Right lobe of liver (tissue), 6 donors: ENCODE results near the gene SMG1. TPM values are rescaled to one million over a fixed set of nuclear protein-coding genes. Genes with fewer than 3 reads are reported as not detected.

ENCODE experiments used
- ATAC-seq, 4 donors: fragments of 200-7000 bp; cut with Tn5 transposase; one replicate each; pipeline ENCODE4 v1.9.1; 2020; ENCODE audit warnings: mild to moderate bottlenecking in 4 of 4, moderate library complexity in 4 of 4
- DNase-seq, 3 donors: peaks; one replicate each; pipeline ENCODE4 v3.0.0-alpha.2; 2020
- H3K27ac ChIP-seq, 3 donors: fragments of 200-600 bp; one replicate each; pipeline ENCODE4 v1.8.0; 2022
- H3K27me3 ChIP-seq, 2 donors: fragments of 200-600 bp; one replicate each; pipeline ENCODE4 v1.8.0; 2022
- H3K36me3 ChIP-seq, 4 donors: fragments of 200-600 bp; sonication (generic) in 1 of 4; one replicate each; pipeline versions ENCODE4 v1.5.1 to v1.8.0; 2017 to 2022; ENCODE audit warnings: control low read depth in 1 of 4
- H3K4me1 ChIP-seq, 4 donors: fragments of 200-600 bp; sonication (generic) in 1 of 4; one replicate each; pipeline versions ENCODE4 v1.5.1 to v1.8.0; 2017 to 2022; ENCODE audit warnings: control low read depth in 1 of 4
- H3K4me3 ChIP-seq, 3 donors: fragments of 200-600 bp; one replicate each; pipeline ENCODE4 v1.8.0; 2022
- H3K9me3 ChIP-seq, 4 donors: fragments of 200-600 bp; sonication (generic) in 1 of 4; one replicate each; pipeline versions ENCODE4 v1.5.1 to v1.8.0; 2017 to 2022; ENCODE audit warnings: control low read depth in 1 of 4
- CTCF ChIP-seq, 4 donors: fragments of 200-600 bp in 3 of 4; fragments of 450-650 bp in 1 of 4; IDR thresholded peaks; one replicate each; pipeline versions ENCODE4 v1.5.1 to v1.8.0; 2016 to 2022; ENCODE audit warnings: antibody characterized with exemption in 4 of 4, mild to moderate bottlenecking in 2 of 4
- POLR2A ChIP-seq: fragments of 450-650 bp; IDR thresholded peaks from one replicate; pipeline ENCODE4 v1.6.1; 2017; ENCODE audit warnings: antibody characterized with exemption, mild to moderate bottlenecking
- WGBS: methylation state at CpG from one replicate; pipeline ENCODE4 v1.1.6; 2018; ENCODE audit warnings: low coverage, low lambda C conversion rate; ENCODE audit not compliant: insufficient coverage; ENCODE audit errors: missing lambda C conversion rate; 5-methylcytosine and 5-hydroxymethylcytosine counted together
- intact Hi-C, 2 donors: fragments of 100-400 bp; cut with DNase I; formaldehyde crosslinking; loops; one replicate each; pipeline versions ENCODE4 v1.11.2 to v1.14.1; 2022
- total RNA-seq, 6 experiments: library from RNA; depleted of rRNA in 2 of 6; stranded (reverse); fragments of >200 nt in 2 of 6; fragmentation: NEBNext Ultra II Directional in 3 of 6; extraction: Animal tissue kit (Norgen Biotek cat#: 25700) in 3 of 6; gene quantifications; one replicate each; pipeline versions ENCODE4 v1.1.0 to v1.2.4, GENCODE V29; 2016 to 2023
- donor health status: DM: no; HTN: yes; CAD: no.
- donor health status: DM: no; HTN: no; CAD: no.
- donor health status: DM: no; HTN: no; CAD: no.
- donor health status: DM: no; HTN: yes; CAD: no.
- donor health status: DM: no; HTN: yes; CAD: no.

The SMG1 gene
- total RNA-seq, 6 experiments from 2014 or later: 29.6 to 45.9 (median 33.8) TPM

GRCh38 chr16:18805257-18805773, 120.9 kb downstream of the SMG1 start:
- TF ChIP-seq CTCF (IDR thresholded peaks at IDR 0.05) (no peak), POLR2A (no peak)
- H3K4me3 ChIP-seq: no peak overlapping the region
- H3K27me3 ChIP-seq: no peaks in the 10 kb centered on the region
- H3K9me3 ChIP-seq: no peaks in the 10 kb centered on the region
- DNase-seq (no peak), ATAC-seq (no peak)
- 21% methylated on average over 2 of the region's 2 CpGs for WGBS
- H3K27ac ChIP-seq: no peak overlapping the region
- intact Hi-C loops: loop anchor here in 1 of 2 donors (10.0 kb wide), 1 partner anchor 159 kb away; no protein-coding TSS in a partner anchor
- H3K4me1 ChIP-seq: peaks cover 0 to 8% (median under 1%) of the 10 kb centered on the region in 4 donors
- H3K36me3 ChIP-seq: peaks cover 14 to 26% (median 22%) of the 10 kb centered on the region in 4 donors

- Histone ChIP-seq H3K4me3 (no peak overlapping the region), H3K4me1 (peaks cover 0 to 15% (median 4%) of the 10 kb centered on the region in 4 donors), H3K36me3 (peaks cover 12 to 18% (median 17%) of the 10 kb centered on the region in 4 donors), H3K27ac (no peak overlapping the region), H3K9me3 (no peaks in the 10 kb centered on the region), H3K27me3 (no peaks in the 10 kb centered on the region)
- TF ChIP-seq CTCF (IDR thresholded peaks at IDR 0.05): no peak
- TF ChIP-seq POLR2A: no peak
- intact Hi-C loops: loop anchor here in 1 of 2 donors (10.0 kb wide), 1 partner anchor 160 kb away; no protein-coding TSS in a partner anchor
- WGBS: 57% methylated on average over 3 of the region's 3 CpGs
- ATAC-seq: no peak
- DNase-seq: no peak
These were observed 121.7 kb downstream of the SMG1 start for GRCh38 chr16:18804540-18804939.

- H3K27ac ChIP-seq: no peak overlapping the region
- H3K4me1 ChIP-seq: peaks cover 0 to 21% (median 8%) of the 10 kb centered on the region in 4 donors
- no peaks in the 10 kb centered on the region for H3K27me3 ChIP-seq
- DNase-seq (no peak), ATAC-seq (no peak)
- TF ChIP-seq POLR2A: no peak
- no peak for TF ChIP-seq CTCF (IDR thresholded peaks at IDR 0.05)
- WGBS: 48% methylated on average over 4 of the region's 5 CpGs
- H3K4me3 ChIP-seq: no peak overlapping the region
- no peaks in the 10 kb centered on the region for H3K9me3 ChIP-seq
- peaks cover 5 to 11% (median 10%) of the 10 kb centered on the region in 4 donors for H3K36me3 ChIP-seq
- intact Hi-C loops: loop anchor here in 1 of 2 donors (10.0 kb wide), 1 partner anchor 161 kb away; no protein-coding TSS in a partner anchor
These were observed 122.4 kb downstream of the SMG1 start for GRCh38 chr16:18803569-18804462.

GRCh38 chr16:18802767-18803343, 123.4 kb downstream of the SMG1 start:
- Histone ChIP-seq H3K4me3 (no peak overlapping the region), H3K4me1 (peaks cover 0 to 26% (median 11%) of the 10 kb centered on the region in 4 donors), H3K27ac (no peak overlapping the region), H3K36me3 (peaks cover 0 to 6% (median under 1%) of the 10 kb centered on the region in 4 donors), H3K27me3 (no peaks in the 10 kb centered on the region), H3K9me3 (no peaks in the 10 kb centered on the region)
- 79% methylated on average over 8 of the region's 16 CpGs for WGBS
- ATAC-seq: no peak
- DNase-seq: no peak
- no peak for TF ChIP-seq CTCF (IDR thresholded peaks at IDR 0.05)
- no peak for TF ChIP-seq POLR2A
- intact Hi-C loops: loop anchor here in 1 of 2 donors (10.0 kb wide), 1 partner anchor 162 kb away; no protein-coding TSS in a partner anchor
